Natural killer cell (primary cell): Measurements from ENCODE around the gene RREB1. TPM values are rescaled to one million over a fixed set of nuclear protein-coding genes. Genes with fewer than 3 reads are reported as not detected.
A peak's percentile ranks its signal among the peaks of the same experiment; 100 is the strongest.

Source experiments
- ATAC-seq, 3 donors: fragments of 150-1000 bp in 2 of 3; fragments of 200-7000 bp in 1 of 3; cut with Tn5 transposase; 1 replicate in 1 of 3; 2 replicates in 2 of 3; pipeline ENCODE4 v1.10.0; 2021; ENCODE audit warnings: mild to moderate bottlenecking in 2 of 3, moderate library complexity in 2 of 3
- DNase-seq, 2 donors: peaks; one replicate each; pipeline versions ENCODE4 v3.0.0 to v3.0.0-alpha.2; 2013 to 2021; ENCODE audit warnings: mixed read lengths in 1 of 2
- H3K27ac ChIP-seq: one replicate; pipeline ENCODE4 v1.5.1; 2013; ENCODE audit warnings: mild to moderate bottlenecking, low read length
- H3K27me3 ChIP-seq: one replicate; pipeline ENCODE4 v1.6.1; 2013; ENCODE audit warnings: low read length; ENCODE audit not compliant: control insufficient read depth, insufficient read depth
- H3K36me3 ChIP-seq: one replicate; pipeline ENCODE4 v1.6.1; 2013; ENCODE audit warnings: low read length; ENCODE audit not compliant: control insufficient read depth, insufficient read depth
- H3K4me1 ChIP-seq: one replicate; pipeline ENCODE4 v1.6.1; 2013; ENCODE audit warnings: low read length; ENCODE audit not compliant: control insufficient read depth, insufficient read depth
- H3K4me3 ChIP-seq: one replicate; pipeline ENCODE4 v1.5.1; 2013; ENCODE audit warnings: low read length
- H3K9me3 ChIP-seq: one replicate; pipeline ENCODE4 v1.6.1; 2013; ENCODE audit warnings: low read length; ENCODE audit not compliant: control insufficient read depth, insufficient read depth
- H3K27ac Mint-ChIP-seq, 2 donors: one replicate each; pipeline ENCODE4 v1.8.0; 2022; ENCODE audit warnings: mild to moderate bottlenecking in 2 of 2, mixed read lengths in 2 of 2, moderate library complexity in 1 of 2
- H3K27me3 Mint-ChIP-seq, 2 donors: one replicate each; pipeline ENCODE4 v1.8.0; 2022; ENCODE audit warnings: low read depth in 2 of 2, mixed read lengths in 2 of 2
- H3K36me3 Mint-ChIP-seq: one replicate; pipeline ENCODE4 v1.8.0; 2022; ENCODE audit warnings: mixed read lengths
- H3K4me1 Mint-ChIP-seq, 2 donors: one replicate each; pipeline ENCODE4 v1.8.0; 2022; ENCODE audit warnings: mixed read lengths in 2 of 2
- H3K4me3 Mint-ChIP-seq: one replicate; pipeline ENCODE4 v1.8.0; 2022; ENCODE audit warnings: mild to moderate bottlenecking, moderate library complexity, mixed read lengths
- H3K9me3 Mint-ChIP-seq, 2 donors: one replicate each; pipeline ENCODE4 v1.8.0; 2022; ENCODE audit warnings: mixed read lengths in 2 of 2
- CTCF ChIP-seq: fragments of 200-600 bp; IDR thresholded peaks from one replicate; pipeline ENCODE4 v1.8.0; 2022; ENCODE audit warnings: antibody characterized with exemption
- WGBS: methylation state at CpG from one replicate; pipeline ENCODE4 v1.1.7; 2013; ENCODE audit warnings: missing lambda C conversion rate; ENCODE audit not compliant: insufficient coverage; 5-methylcytosine and 5-hydroxymethylcytosine counted together
- intact Hi-C: fragments of 100-400 bp; cut with micrococcal nuclease; formaldehyde crosslinking; loops from one replicate; pipeline ENCODE4 v1.14.2; 2022
- total RNA-seq, 4 donors: library from RNA; stranded (reverse); fragments of 120-200 nt in 1 of 4; gene quantifications; one replicate each; pipeline versions ENCODE4 v1.2.3 to v1.2.4, GENCODE V29; 2013 to 2022

Gene RREB1
- total RNA-seq, 3 donors from 2014 or later (not counting 1 experiment from before 2014, with no cell fraction given), result 42.2 to 51.8 (median 44.0) TPM

GRCh38 chr6:7257521-7258230 is 149.9 kb downstream of the RREB1 start:
- peaks cover 12 to 13% of the 10 kb centered on the region in 2 donors for H3K4me1 Mint-ChIP-seq
- TF ChIP-seq CTCF, result no peak
- Histone ChIP-seq H3K36me3 (no peaks in the 10 kb centered on the region), H3K4me1 (peaks cover 19% of the 10 kb centered on the region), H3K27ac (no peak overlapping the region), H3K27me3 (peaks cover 6% of the 10 kb centered on the region), H3K9me3 (peaks cover 2% of the 10 kb centered on the region), H3K4me3 (no peak overlapping the region)
- 96% methylated on average over 18 of the region's 18 CpGs for WGBS
- DNase-seq (no peak), ATAC-seq (no peak)
- no peak overlapping the region for H3K4me3 Mint-ChIP-seq
- H3K27me3 Mint-ChIP-seq, result peaks cover 20 to 25% of the 10 kb centered on the region in 2 donors
- H3K9me3 Mint-ChIP-seq, result no peaks in the 10 kb centered on the region
- H3K27ac Mint-ChIP-seq, result no peak overlapping the region
- intact Hi-C loops, result no loop called here
- H3K36me3 Mint-ChIP-seq, result no peaks in the 10 kb centered on the region

GRCh38 chr6:7258231-7258763 is 150.5 kb downstream of the RREB1 start:
- DNase-seq (no peak), ATAC-seq (no peak)
- 82% methylated on average over 9 of the region's 9 CpGs for WGBS
- no peaks in the 10 kb centered on the region for H3K9me3 Mint-ChIP-seq
- H3K4me3 Mint-ChIP-seq, result no peak overlapping the region
- Histone ChIP-seq H3K9me3 (peaks cover 2% of the 10 kb centered on the region), H3K4me3 (no peak overlapping the region), H3K4me1 (peaks cover 23% of the 10 kb centered on the region), H3K36me3 (no peaks in the 10 kb centered on the region), H3K27ac (no peak overlapping the region), H3K27me3 (peaks cover 6% of the 10 kb centered on the region)
- H3K27ac Mint-ChIP-seq, result no peak overlapping the region
- H3K4me1 Mint-ChIP-seq, result peaks cover 12 to 13% of the 10 kb centered on the region in 2 donors
- intact Hi-C loops, result no loop called here
- TF ChIP-seq CTCF, result no peak
- H3K36me3 Mint-ChIP-seq, result no peaks in the 10 kb centered on the region
- peaks cover 20 to 25% of the 10 kb centered on the region in 2 donors for H3K27me3 Mint-ChIP-seq

GRCh38 chr6:7260291-7261031 is 152.7 kb downstream of the RREB1 start:
- TF ChIP-seq CTCF, result no peak
- Mint-ChIP-seq H3K9me3 (no peaks in the 10 kb centered on the region), H3K27me3 (peaks cover 20 to 25% of the 10 kb centered on the region in 2 donors), H3K4me3 (peak overlapping the region; percentile 82), H3K4me1 (peaks cover 12 to 13% of the 10 kb centered on the region in 2 donors), H3K36me3 (no peaks in the 10 kb centered on the region), H3K27ac (peak overlapping the region in 1 of 2 donors; percentile 8)
- Histone ChIP-seq H3K4me3 (peak overlapping the region; percentile 48), H3K27me3 (peaks cover 6% of the 10 kb centered on the region), H3K9me3 (peaks cover 2% of the 10 kb centered on the region), H3K36me3 (no peaks in the 10 kb centered on the region), H3K4me1 (peaks cover 23% of the 10 kb centered on the region), H3K27ac (no peak overlapping the region)
- WGBS, result 53% methylated on average over 13 of the region's 13 CpGs
- ATAC-seq, result peak in 1 of 3 donors; percentile 22
- intact Hi-C loops, result no loop called here
- DNase-seq, result no peak
